ENCODE data around the gene DOC2B.
"Not testable (repeated sequence)": the region's sequence is repeated elsewhere in the genome, so short reads cannot be mapped to it uniquely, and the experiment has no call there.

The DOC2B gene

DNA sequence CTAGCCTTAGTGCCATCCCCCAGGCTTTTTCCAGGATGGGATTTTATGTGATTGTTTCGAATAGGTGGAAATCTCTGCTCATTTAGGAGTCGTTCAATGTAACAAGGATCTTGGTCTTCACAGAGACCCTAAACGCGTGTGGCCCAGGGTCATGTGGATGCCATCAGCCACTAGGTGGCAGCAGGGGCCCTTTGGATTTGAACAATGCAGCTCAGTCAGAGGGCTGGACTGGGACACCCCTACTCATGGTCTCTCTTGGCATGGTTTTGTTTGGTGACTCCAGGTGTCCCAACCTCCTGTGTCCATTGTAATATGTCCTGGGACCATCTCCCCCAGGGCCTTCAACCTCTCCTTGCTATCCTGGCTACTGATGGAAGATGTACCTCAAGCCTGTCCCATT is 44.9 kb downstream of the DOC2B start:
- H3K36me3 ChIP-seq (ENCODE audit: control insufficient read depth in 4 of 4, insufficient read depth in 4 of 4, low read length in 3 of 4); POLR2A ChIA-PET; H3K9me3 ChIP-seq (ENCODE audit: control extremely low read depth in 1 of 5, control insufficient read depth in 4 of 5, insufficient read depth in 2 of 5, low read depth in 1 of 5, low read length in 4 of 5); H3K4me1 ChIP-seq (ENCODE audit: control extremely low read depth in 1 of 4, control insufficient read depth in 4 of 4, insufficient read depth in 4 of 4, low read length in 3 of 4); DNase-seq; H3K27ac ChIP-seq (ENCODE audit: insufficient read depth in 1 of 2, low read depth in 1 of 2, low read length in 2 of 2, poor library complexity in 1 of 2, severe bottlenecking in 2 of 2); CTCF ChIA-PET; H3K27me3 ChIP-seq (replicated peaks in 2 of 5; ENCODE audit: control insufficient read depth in 4 of 5, insufficient read depth in 5 of 5, low read length in 4 of 5); H3K4me3 ChIP-seq (ENCODE audit: control insufficient read depth in 1 of 7, extremely low read depth in 1 of 7, insufficient read depth in 4 of 7, low read depth in 2 of 7, low read length in 6 of 7): not testable (repeated sequence)
- no CpG with 5 or more reads among the region's 4 CpGs for WGBS (ENCODE audit: insufficient coverage)

DNA sequence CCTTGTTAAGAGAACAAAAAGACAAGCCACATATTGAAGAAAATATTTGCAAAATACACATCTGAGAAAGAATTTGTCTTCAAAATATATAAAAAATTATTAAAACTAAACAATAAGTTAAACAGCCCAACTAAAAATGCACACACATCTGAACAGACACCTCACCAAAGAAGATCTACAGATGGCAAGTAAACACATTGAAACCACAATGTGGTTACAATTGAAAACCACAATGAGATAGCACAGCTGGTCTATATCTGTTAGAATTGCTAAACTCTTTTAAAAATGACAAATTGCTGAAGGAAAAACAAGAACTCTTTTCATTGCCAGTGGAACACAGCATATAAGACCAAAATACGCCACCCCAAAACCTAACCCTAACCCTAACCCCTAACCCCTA is 45.6 kb downstream of the DOC2B start:
- H3K9me3 ChIP-seq (ENCODE audit: control extremely low read depth in 1 of 5, control insufficient read depth in 4 of 5, insufficient read depth in 2 of 5, low read depth in 1 of 5, low read length in 4 of 5); CTCF ChIA-PET; H3K27me3 ChIP-seq (replicated peaks in 2 of 5; ENCODE audit: control insufficient read depth in 4 of 5, insufficient read depth in 5 of 5, low read length in 4 of 5); H3K27ac ChIP-seq (ENCODE audit: insufficient read depth in 1 of 2, low read depth in 1 of 2, low read length in 2 of 2, poor library complexity in 1 of 2, severe bottlenecking in 2 of 2); DNase-seq; H3K36me3 ChIP-seq (ENCODE audit: control insufficient read depth in 4 of 4, insufficient read depth in 4 of 4, low read length in 3 of 4); POLR2A ChIA-PET; H3K4me3 ChIP-seq (ENCODE audit: control insufficient read depth in 1 of 7, extremely low read depth in 1 of 7, insufficient read depth in 4 of 7, low read depth in 2 of 7, low read length in 6 of 7); H3K4me1 ChIP-seq (ENCODE audit: control extremely low read depth in 1 of 4, control insufficient read depth in 4 of 4, insufficient read depth in 4 of 4, low read length in 3 of 4): not testable (repeated sequence)
- WGBS (ENCODE audit: insufficient coverage) = no CpG with 5 or more reads among the region's 1 CpG

DNA sequence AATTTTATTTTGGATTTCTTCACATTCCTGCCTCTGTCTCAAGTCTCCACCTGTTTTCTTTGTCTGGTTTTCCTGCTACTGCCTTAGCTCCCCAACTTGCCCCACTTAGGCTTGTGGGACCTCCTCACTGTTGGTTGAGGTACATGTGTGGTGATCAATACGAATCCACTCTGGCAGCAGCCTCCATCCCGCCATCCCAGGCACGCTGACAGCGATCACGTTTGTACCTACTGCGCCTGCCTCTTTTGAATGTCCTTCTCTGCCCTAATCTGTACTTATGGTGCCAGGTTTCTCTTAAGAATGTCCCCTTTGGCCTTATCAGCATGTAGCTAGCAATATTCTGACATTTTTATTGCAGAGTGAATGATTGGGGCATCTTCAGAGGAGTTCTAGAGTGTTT is 46.4 kb downstream of the DOC2B start:
- POLR2A ChIA-PET; H3K36me3 ChIP-seq (ENCODE audit: control insufficient read depth in 4 of 4, insufficient read depth in 4 of 4, low read length in 3 of 4); CTCF ChIA-PET; H3K4me3 ChIP-seq (ENCODE audit: control insufficient read depth in 1 of 7, extremely low read depth in 1 of 7, insufficient read depth in 4 of 7, low read depth in 2 of 7, low read length in 6 of 7); H3K9me3 ChIP-seq (ENCODE audit: control extremely low read depth in 1 of 5, control insufficient read depth in 4 of 5, insufficient read depth in 2 of 5, low read depth in 1 of 5, low read length in 4 of 5); DNase-seq; H3K4me1 ChIP-seq (ENCODE audit: control extremely low read depth in 1 of 4, control insufficient read depth in 4 of 4, insufficient read depth in 4 of 4, low read length in 3 of 4); H3K27ac ChIP-seq (ENCODE audit: insufficient read depth in 1 of 2, low read depth in 1 of 2, low read length in 2 of 2, poor library complexity in 1 of 2, severe bottlenecking in 2 of 2); H3K27me3 ChIP-seq (replicated peaks in 2 of 5; ENCODE audit: control insufficient read depth in 4 of 5, insufficient read depth in 5 of 5, low read length in 4 of 5): not testable (repeated sequence)
- no CpG with 5 or more reads among the region's 6 CpGs for WGBS (ENCODE audit: insufficient coverage)

DNA sequence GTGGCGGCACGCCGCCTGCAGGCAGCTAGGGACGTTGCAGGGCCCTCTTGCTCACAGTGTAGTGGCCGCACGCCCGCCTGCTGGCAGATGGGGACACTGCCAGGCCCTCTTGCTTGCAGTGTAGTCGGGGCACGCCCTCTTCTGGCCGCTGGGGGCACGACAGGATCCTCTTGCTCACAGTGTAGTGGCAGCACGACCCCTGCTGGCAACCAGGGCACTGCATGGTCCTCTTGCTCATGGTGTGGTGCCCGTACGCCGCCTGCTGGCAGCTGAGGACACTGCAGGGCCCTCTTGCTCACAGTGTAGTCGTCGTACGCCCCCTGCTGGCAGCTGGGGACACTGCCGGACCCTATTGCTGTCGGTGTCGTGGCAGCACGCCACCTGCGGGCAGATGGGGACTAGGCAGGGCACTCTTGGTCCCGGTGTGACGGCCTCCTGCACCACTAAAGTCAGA is 47.1 kb downstream of the DOC2B start:
- DNase-seq; H3K36me3 ChIP-seq (ENCODE audit: control insufficient read depth in 4 of 4, insufficient read depth in 4 of 4, low read length in 3 of 4); H3K27ac ChIP-seq (ENCODE audit: insufficient read depth in 1 of 2, low read depth in 1 of 2, low read length in 2 of 2, poor library complexity in 1 of 2, severe bottlenecking in 2 of 2); H3K27me3 ChIP-seq (replicated peaks in 2 of 5; ENCODE audit: control insufficient read depth in 4 of 5, insufficient read depth in 5 of 5, low read length in 4 of 5); H3K4me3 ChIP-seq (ENCODE audit: control insufficient read depth in 1 of 7, extremely low read depth in 1 of 7, insufficient read depth in 4 of 7, low read depth in 2 of 7, low read length in 6 of 7); POLR2A ChIA-PET; H3K9me3 ChIP-seq (ENCODE audit: control extremely low read depth in 1 of 5, control insufficient read depth in 4 of 5, insufficient read depth in 2 of 5, low read depth in 1 of 5, low read length in 4 of 5); H3K4me1 ChIP-seq (ENCODE audit: control extremely low read depth in 1 of 4, control insufficient read depth in 4 of 4, insufficient read depth in 4 of 4, low read length in 3 of 4); CTCF ChIA-PET: not testable (repeated sequence)
- WGBS (ENCODE audit: insufficient coverage) = no CpG with 5 or more reads among the region's 25 CpGs

DNA sequence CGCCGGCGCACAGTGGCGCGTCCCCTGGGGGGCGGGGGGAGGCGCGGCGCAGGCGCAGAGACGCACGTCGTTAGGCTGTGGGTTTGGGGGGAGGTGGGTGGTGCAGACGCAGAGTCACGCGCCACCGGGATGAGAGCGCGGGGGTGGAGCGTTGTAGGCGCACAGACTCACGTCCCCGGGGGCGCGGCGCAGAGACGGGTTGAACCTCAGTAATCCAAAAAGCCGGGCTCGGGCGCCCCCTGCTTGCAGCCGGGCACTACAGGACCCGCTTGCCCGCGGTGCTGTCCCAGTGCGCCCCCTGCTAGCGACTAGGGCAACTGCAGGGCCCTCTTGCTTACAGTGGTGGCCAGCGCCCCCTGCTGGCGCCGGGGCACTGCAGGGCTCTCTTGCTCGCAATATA is 47.5 kb downstream of the DOC2B start:
- H3K4me3 ChIP-seq (ENCODE audit: control insufficient read depth in 1 of 7, extremely low read depth in 1 of 7, insufficient read depth in 4 of 7, low read depth in 2 of 7, low read length in 6 of 7); H3K27me3 ChIP-seq (replicated peaks in 2 of 5; ENCODE audit: control insufficient read depth in 4 of 5, insufficient read depth in 5 of 5, low read length in 4 of 5); POLR2A ChIA-PET; H3K9me3 ChIP-seq (ENCODE audit: control extremely low read depth in 1 of 5, control insufficient read depth in 4 of 5, insufficient read depth in 2 of 5, low read depth in 1 of 5, low read length in 4 of 5); H3K4me1 ChIP-seq (ENCODE audit: control extremely low read depth in 1 of 4, control insufficient read depth in 4 of 4, insufficient read depth in 4 of 4, low read length in 3 of 4); H3K27ac ChIP-seq (ENCODE audit: insufficient read depth in 1 of 2, low read depth in 1 of 2, low read length in 2 of 2, poor library complexity in 1 of 2, severe bottlenecking in 2 of 2); CTCF ChIA-PET; H3K36me3 ChIP-seq (ENCODE audit: control insufficient read depth in 4 of 4, insufficient read depth in 4 of 4, low read length in 3 of 4); DNase-seq: not testable (repeated sequence)
- WGBS (ENCODE audit: insufficient coverage) = no CpG with 5 or more reads among the region's 40 CpGs

DNA sequence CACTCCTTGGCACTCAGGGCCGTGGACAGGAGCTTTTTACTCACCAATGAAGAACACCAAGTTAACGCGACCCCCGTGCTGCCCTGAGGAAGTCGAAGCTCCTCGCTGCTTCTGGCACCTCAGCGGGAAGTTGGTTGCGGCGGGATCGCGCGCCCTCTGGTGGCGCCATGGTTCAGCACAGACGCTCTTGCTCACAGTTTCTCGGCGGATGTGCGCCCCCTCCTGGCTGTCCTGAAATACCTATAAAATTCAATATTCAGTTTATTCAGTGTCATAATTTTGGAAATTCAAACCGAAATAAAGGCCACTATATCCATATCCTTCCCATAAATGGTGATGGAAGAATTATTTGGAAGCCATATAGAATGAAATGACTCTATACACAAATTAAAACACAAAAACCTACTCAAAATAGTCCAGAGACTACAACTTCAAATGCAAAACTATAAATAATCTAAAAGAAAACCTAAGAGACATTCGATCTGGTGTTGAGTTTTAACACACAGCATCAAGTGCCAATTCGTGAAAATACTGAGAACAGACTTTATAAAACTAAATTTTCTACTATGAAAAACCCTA is 63.0 kb downstream of the DOC2B start:
- CTCF ChIA-PET; H3K27me3 ChIP-seq (replicated peaks in 2 of 5; ENCODE audit: control insufficient read depth in 4 of 5, insufficient read depth in 5 of 5, low read length in 4 of 5); H3K27ac ChIP-seq (ENCODE audit: insufficient read depth in 1 of 2, low read depth in 1 of 2, low read length in 2 of 2, poor library complexity in 1 of 2, severe bottlenecking in 2 of 2); H3K9me3 ChIP-seq (ENCODE audit: control extremely low read depth in 1 of 5, control insufficient read depth in 4 of 5, insufficient read depth in 2 of 5, low read depth in 1 of 5, low read length in 4 of 5); H3K4me1 ChIP-seq (ENCODE audit: control extremely low read depth in 1 of 4, control insufficient read depth in 4 of 4, insufficient read depth in 4 of 4, low read length in 3 of 4); POLR2A ChIA-PET; H3K36me3 ChIP-seq (ENCODE audit: control insufficient read depth in 4 of 4, insufficient read depth in 4 of 4, low read length in 3 of 4); H3K4me3 ChIP-seq (ENCODE audit: control insufficient read depth in 1 of 7, extremely low read depth in 1 of 7, insufficient read depth in 4 of 7, low read depth in 2 of 7, low read length in 6 of 7): not testable (repeated sequence)
- peak in 1 of 3 donors; percentile 74 for DNase-seq
- no CpG with 5 or more reads among the region's 20 CpGs for WGBS (ENCODE audit: insufficient coverage)

DNA sequence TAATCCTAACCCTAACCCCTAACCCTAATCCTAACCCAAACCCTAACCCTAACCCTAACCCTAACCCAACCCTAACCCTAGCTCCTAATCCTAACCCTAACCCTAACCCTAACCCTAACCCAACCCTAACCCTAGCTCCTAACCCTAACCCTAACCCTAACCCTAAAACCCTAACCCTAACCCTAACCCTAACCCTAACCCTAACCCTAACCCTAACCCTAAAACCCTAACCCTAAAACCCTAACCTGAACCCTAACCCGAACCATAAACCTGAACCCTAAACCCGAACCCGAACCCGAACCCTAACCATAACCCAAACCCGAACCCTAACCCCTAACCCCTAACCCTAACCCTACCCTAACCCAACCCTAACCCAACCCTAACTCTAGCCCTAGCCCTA is 68.3 kb downstream of the DOC2B start:
- H3K27me3 ChIP-seq (replicated peaks in 2 of 5; ENCODE audit: control insufficient read depth in 4 of 5, insufficient read depth in 5 of 5, low read length in 4 of 5); H3K9me3 ChIP-seq (ENCODE audit: control extremely low read depth in 1 of 5, control insufficient read depth in 4 of 5, insufficient read depth in 2 of 5, low read depth in 1 of 5, low read length in 4 of 5); H3K27ac ChIP-seq (ENCODE audit: insufficient read depth in 1 of 2, low read depth in 1 of 2, low read length in 2 of 2, poor library complexity in 1 of 2, severe bottlenecking in 2 of 2); H3K36me3 ChIP-seq (ENCODE audit: control insufficient read depth in 4 of 4, insufficient read depth in 4 of 4, low read length in 3 of 4); POLR2A ChIA-PET; CTCF ChIA-PET; H3K4me1 ChIP-seq (ENCODE audit: control extremely low read depth in 1 of 4, control insufficient read depth in 4 of 4, insufficient read depth in 4 of 4, low read length in 3 of 4): not testable (repeated sequence)
- peak overlapping the region in 1 of 7 experiments; percentile 26 for H3K4me3 ChIP-seq (ENCODE audit: control insufficient read depth in 1 of 7, extremely low read depth in 1 of 7, insufficient read depth in 4 of 7, low read depth in 2 of 7, low read length in 6 of 7)
- peak in 2 of 3 donors; percentile 23 to 55 for DNase-seq
- no CpG with 5 or more reads among the region's 5 CpGs for WGBS (ENCODE audit: insufficient coverage)
